ENCODE data around the gene FKBP6. TPM values are rescaled to one million over a fixed set of nuclear protein-coding genes. Genes with fewer than 3 reads are reported as not detected.

The FKBP6 gene
- total RNA-seq, 1 experiment from 2014 or later, result not detected

DNA sequence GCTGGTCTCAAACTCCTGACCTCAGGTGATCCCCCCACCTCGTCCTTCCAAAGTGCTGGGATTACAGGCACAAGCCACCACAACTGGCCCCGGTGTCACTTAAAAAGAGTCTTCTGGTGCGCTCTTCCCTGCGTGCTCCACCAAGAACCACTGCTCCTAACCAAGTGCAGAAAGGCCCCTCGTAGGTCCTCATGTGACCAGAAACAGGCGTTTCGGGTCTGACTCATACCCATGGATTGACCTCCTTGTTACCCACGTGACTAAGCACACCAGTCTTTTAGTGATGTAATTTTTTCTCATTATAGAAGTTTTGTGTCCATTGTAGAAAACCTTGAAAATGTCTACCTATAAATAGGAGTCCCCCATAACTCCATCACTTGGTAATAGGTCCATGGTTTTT is 13.9 kb downstream of the FKBP6 start:
- no peak overlapping the region for H2BK15ac ChIP-seq (ENCODE audit: low read depth, low read length)
- no peak overlapping the region for H3K4ac ChIP-seq (ENCODE audit: low read depth, low read length)
- H2BK5ac ChIP-seq (ENCODE audit: insufficient read length, low read length), result no peak overlapping the region
- no peak overlapping the region for H3K14ac ChIP-seq (ENCODE audit: insufficient read depth, low read length)
- no peak overlapping the region for H2AFZ ChIP-seq (ENCODE audit: low read length)
- peak overlapping the region; percentile 51 for H2BK12ac ChIP-seq (ENCODE audit: insufficient read length, low read depth, low read length)
- H3K23ac ChIP-seq (ENCODE audit: insufficient read length, low read depth, low read length), result no peak overlapping the region
- H4K8ac ChIP-seq (replicated peaks; ENCODE audit: insufficient read length, low read depth, low read length), result no peak overlapping the region
- peaks cover 5% of the 10 kb centered on the region; the same call in 1 of the 2 replicates for H3K4me1 ChIP-seq (ENCODE audit: insufficient read depth, low read length)
- Mint-ChIP-seq H3K4me3 (no peak overlapping the region), H3K36me3 (ENCODE audit: insufficient read depth in 1 of 3, low read depth in 3 of 3) (no peaks in the 10 kb centered on the region; a peak in 1 of 7 replicates), H3K4me1 (peaks cover 27 to 28% of the 10 kb centered on the region in 2 experiments), H3K27ac (peak overlapping the region in 1 of 3 experiments; percentile 90; a peak in 1 of 7 replicates), H3K27me3 (ENCODE audit: low read depth) (peaks cover 5% of the 10 kb centered on the region; the same call in 1 of the 2 replicates), H3K9me3 (no peaks in the 10 kb centered on the region)
- no peak overlapping the region for H3K18ac ChIP-seq (ENCODE audit: insufficient read length, low read depth, low read length)
- H4K5ac ChIP-seq (ENCODE audit: insufficient read length, low read depth, low read length), result no peak overlapping the region
- no peak overlapping the region for H3K27ac ChIP-seq (ENCODE audit: insufficient read length, low read depth, low read length)
- no peak overlapping the region for H2BK120ac ChIP-seq (ENCODE audit: low read depth, low read length, poor library complexity, severe bottlenecking)
- H3K79me1 ChIP-seq (ENCODE audit: insufficient read depth, low read depth, low read length, poor library complexity, severe bottlenecking), result no peaks in the 10 kb centered on the region
- H3T11ph ChIP-seq (ENCODE audit: low read length), result no peak overlapping the region
- WGBS (ENCODE audit: extremely low coverage, insufficient read length, low lambda C conversion rate), result no CpG with 5 or more reads among the region's 8 CpGs
- DNase-seq, result no peak
- no peaks in the 10 kb centered on the region for H3K23me2 ChIP-seq (ENCODE audit: insufficient read length, low read depth, low read length, poor library complexity, severe bottlenecking)
- no peak overlapping the region for H4K91ac ChIP-seq (ENCODE audit: insufficient read length, low read depth, low read length)
- TF ChIP-seq, protein P1, sequence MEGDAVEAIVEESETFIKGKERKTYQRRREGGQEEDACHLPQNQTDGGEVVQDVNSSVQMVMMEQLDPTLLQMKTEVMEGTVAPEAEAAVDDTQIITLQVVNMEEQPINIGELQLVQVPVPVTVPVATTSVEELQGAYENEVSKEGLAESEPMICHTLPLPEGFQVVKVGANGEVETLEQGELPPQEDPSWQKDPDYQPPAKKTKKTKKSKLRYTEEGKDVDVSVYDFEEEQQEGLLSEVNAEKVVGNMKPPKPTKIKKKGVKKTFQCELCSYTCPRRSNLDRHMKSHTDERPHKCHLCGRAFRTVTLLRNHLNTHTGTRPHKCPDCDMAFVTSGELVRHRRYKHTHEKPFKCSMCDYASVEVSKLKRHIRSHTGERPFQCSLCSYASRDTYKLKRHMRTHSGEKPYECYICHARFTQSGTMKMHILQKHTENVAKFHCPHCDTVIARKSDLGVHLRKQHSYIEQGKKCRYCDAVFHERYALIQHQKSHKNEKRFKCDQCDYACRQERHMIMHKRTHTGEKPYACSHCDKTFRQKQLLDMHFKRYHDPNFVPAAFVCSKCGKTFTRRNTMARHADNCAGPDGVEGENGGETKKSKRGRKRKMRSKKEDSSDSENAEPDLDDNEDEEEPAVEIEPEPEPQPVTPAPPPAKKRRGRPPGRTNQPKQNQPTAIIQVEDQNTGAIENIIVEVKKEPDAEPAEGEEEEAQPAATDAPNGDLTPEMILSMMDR (conservative IDR thresholded peaks at IDR 0.05), result no peak
- no peak overlapping the region for H3K9ac ChIP-seq (ENCODE audit: extremely low read depth, insufficient read length, low read length)
- H2BK20ac ChIP-seq (ENCODE audit: low read depth, low read length, poor library complexity, severe bottlenecking), result no peak overlapping the region
- H3K4me2 ChIP-seq (ENCODE audit: insufficient read depth, insufficient read length, low read length), result no peak overlapping the region
- no peak overlapping the region for H2AK5ac ChIP-seq (ENCODE audit: insufficient read length, low read length)
- no peaks in the 10 kb centered on the region for H4K20me1 ChIP-seq (ENCODE audit: control insufficient read depth, insufficient read depth, insufficient read length)
- no peak overlapping the region for H3K56ac ChIP-seq (ENCODE audit: insufficient read length, low read depth, low read length)
- no peaks in the 10 kb centered on the region for H3K9me3 ChIP-seq (ENCODE audit: control insufficient read depth, low read depth, low read length)
- no peaks in the 10 kb centered on the region for H3K27me3 ChIP-seq (ENCODE audit: insufficient read depth, low read length)
- no peaks in the 10 kb centered on the region for H3K79me2 ChIP-seq (ENCODE audit: insufficient read depth, low read length)
